CD4-positive, alpha-beta T cell treated with Interleukin-4 for 4 hours (primary cell): ENCODE data around the gene CLIC2.
A peak's percentile ranks its signal among the peaks of the same experiment; 100 is the strongest.
"Not testable (repeated sequence)": the region's sequence is repeated elsewhere in the genome, so short reads cannot be mapped to it uniquely, and the experiment has no call there.

ENCODE experiments used
- DNase-seq: peaks from one replicate; pipeline ENCODE4 v3.0.0-alpha.2; 2020

Gene CLIC2

GRCh38 chrX:155334486-155335336, at the start of gene CLIC2:
CLIC2 (minus strand) TSS chrX:155334614; CDS start chrX:155334427, 187 bp downstream.
- DNase-seq = peak; percentile 0

- DNase-seq = not testable (repeated sequence)
These were observed 48.1 kb upstream of the CLIC2 start for GRCh38 chrX:155382529-155382967.

GRCh38 chrX:155381843-155382528, 47.6 kb upstream of the CLIC2 start, which contains the start of gene F8A2:
F8A2 (plus strand) TSS chrX:155382095; CDS start chrX:155382115, 20 bp downstream.
- not testable (repeated sequence) for DNase-seq

GRCh38 chrX:155379802-155380201, 45.4 kb upstream of the CLIC2 start:
- DNase-seq = not testable (repeated sequence)

- DNase-seq = not testable (repeated sequence)
These were observed 39.5 kb upstream of the CLIC2 start for GRCh38 chrX:155373777-155374458.

- DNase-seq = not testable (repeated sequence)
These were observed 29.3 kb upstream of the CLIC2 start for GRCh38 chrX:155363712-155364111.

- not testable (repeated sequence) for DNase-seq
These were observed 15.0 kb upstream of the CLIC2 start for GRCh38 chrX:155349448-155349847.

GRCh38 chrX:155345689-155346088, 11.3 kb upstream of the CLIC2 start:
- DNase-seq = not testable (repeated sequence)

GRCh38 chrX:155335337-155335712, 911 bp upstream of the CLIC2 start:
- DNase-seq = not testable (repeated sequence)

GRCh38 chrX:155333544-155334100, 792 bp downstream of the CLIC2 start:
- DNase-seq = no peak

GRCh38 chrX:155330992-155331391, 3.4 kb downstream of the CLIC2 start:
- DNase-seq = no peak

- no peak for DNase-seq
These were observed 5.1 kb downstream of the CLIC2 start for GRCh38 chrX:155329293-155329692.

GRCh38 chrX:155326610-155327009, 7.8 kb downstream of the CLIC2 start:
- DNase-seq = no peak

GRCh38 chrX:155314260-155314659, 20.2 kb downstream of the CLIC2 start:
- DNase-seq = no peak

- no peak for DNase-seq
These were observed 20.6 kb downstream of the CLIC2 start for GRCh38 chrX:155313766-155314165.

GRCh38 chrX:155293771-155294170, 40.6 kb downstream of the CLIC2 start:
- no peak for DNase-seq

- DNase-seq = no peak
These were observed 54.5 kb downstream of the CLIC2 start for GRCh38 chrX:155279873-155280272.

GRCh38 chrX:155270969-155271368, 63.4 kb downstream of the CLIC2 start:
- DNase-seq = no peak

- DNase-seq = not testable (repeated sequence)
These were observed 66.4 kb downstream of the CLIC2 start for GRCh38 chrX:155267995-155268394.

GRCh38 chrX:155266439-155266838, 68.0 kb downstream of the CLIC2 start:
- DNase-seq = no peak

- DNase-seq = peak; percentile 75
These were observed 70.4 kb downstream of the CLIC2 start, which contains the start of gene RAB39B for GRCh38 chrX:155263854-155264628. RAB39B (minus strand) TSS chrX:155264491; CDS start chrX:155264288, 203 bp downstream.
